ENCODE data around the gene TRIM26.
A peak's percentile ranks its signal among the peaks of the same experiment; 100 is the strongest.

The TRIM26 gene

DNA sequence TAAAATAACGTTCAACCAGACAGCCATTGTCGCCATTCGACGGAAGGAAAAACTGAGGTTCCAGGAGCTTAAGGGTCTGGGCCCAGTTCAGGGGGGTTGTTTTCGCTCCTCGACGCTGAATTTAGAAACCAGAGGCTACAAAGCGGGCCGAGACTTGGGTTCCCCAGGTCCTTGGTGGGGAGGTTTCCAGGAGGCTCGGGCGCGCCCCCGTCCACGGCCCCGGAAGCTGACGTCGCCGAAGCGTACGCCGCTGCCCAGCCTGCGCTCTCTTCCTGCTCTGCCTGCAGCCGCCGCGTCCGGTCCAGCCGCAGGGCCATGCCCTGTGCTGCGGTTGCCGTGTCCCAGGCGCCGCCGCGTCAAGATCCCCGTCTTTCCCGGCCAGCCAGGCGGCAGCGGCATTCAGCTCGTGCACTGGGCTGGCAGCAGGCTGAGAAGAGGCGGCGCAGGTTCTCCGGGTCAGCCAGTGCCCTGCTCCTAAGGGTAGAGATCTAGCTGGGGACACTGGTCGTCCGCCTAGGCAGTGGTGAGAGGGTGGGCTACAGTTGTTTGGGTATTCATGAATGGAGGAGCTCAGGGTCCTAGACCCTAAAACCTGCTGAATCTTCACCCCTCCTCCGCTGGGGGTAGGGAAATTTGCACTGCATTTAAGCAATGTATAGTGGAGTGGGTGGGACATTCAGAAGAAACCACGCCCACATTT is 901 bp upstream of the TRIM26 start:
- Histone ChIP-seq H3K4me3 (ENCODE audit: insufficient read depth, low read length, poor library complexity, severe bottlenecking) (peak overlapping the region; percentile 58), H3K9me2 (replicated peaks; ENCODE audit: insufficient read depth, low read length) (no peaks in the 10 kb centered on the region), H3K36me3 (ENCODE audit: low read length) (no peaks in the 10 kb centered on the region), H3K4me2 (ENCODE audit: low read depth, low read length, poor library complexity, severe bottlenecking) (peak overlapping the region; percentile 79), H3K79me2 (ENCODE audit: insufficient read depth, low read length) (peaks cover 40% of the 10 kb centered on the region), H3K27me3 (ENCODE audit: low read length) (no peaks in the 10 kb centered on the region), H3K9ac (ENCODE audit: low read length) (peak overlapping the region; percentile 93), H3K27ac (ENCODE audit: low read depth, low read length) (peak overlapping the region; percentile 86), H3F3A (ENCODE audit: insufficient read depth) (peaks cover 17% of the 10 kb centered on the region), H2AFZ (ENCODE audit: low read depth, low read length, severe bottlenecking) (peak overlapping the region; percentile 84), H3K9me3 (ENCODE audit: insufficient read depth, low read length) (no peaks in the 10 kb centered on the region), H4K20me1 (ENCODE audit: low read depth, low read length) (peaks cover 22% of the 10 kb centered on the region)
- TF ChIP-seq, protein P1, sequence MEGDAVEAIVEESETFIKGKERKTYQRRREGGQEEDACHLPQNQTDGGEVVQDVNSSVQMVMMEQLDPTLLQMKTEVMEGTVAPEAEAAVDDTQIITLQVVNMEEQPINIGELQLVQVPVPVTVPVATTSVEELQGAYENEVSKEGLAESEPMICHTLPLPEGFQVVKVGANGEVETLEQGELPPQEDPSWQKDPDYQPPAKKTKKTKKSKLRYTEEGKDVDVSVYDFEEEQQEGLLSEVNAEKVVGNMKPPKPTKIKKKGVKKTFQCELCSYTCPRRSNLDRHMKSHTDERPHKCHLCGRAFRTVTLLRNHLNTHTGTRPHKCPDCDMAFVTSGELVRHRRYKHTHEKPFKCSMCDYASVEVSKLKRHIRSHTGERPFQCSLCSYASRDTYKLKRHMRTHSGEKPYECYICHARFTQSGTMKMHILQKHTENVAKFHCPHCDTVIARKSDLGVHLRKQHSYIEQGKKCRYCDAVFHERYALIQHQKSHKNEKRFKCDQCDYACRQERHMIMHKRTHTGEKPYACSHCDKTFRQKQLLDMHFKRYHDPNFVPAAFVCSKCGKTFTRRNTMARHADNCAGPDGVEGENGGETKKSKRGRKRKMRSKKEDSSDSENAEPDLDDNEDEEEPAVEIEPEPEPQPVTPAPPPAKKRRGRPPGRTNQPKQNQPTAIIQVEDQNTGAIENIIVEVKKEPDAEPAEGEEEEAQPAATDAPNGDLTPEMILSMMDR (IDR thresholded peaks at IDR 0.05; ENCODE audit: insufficient read depth, low read length, poor library complexity, severe bottlenecking): no peak
- no peak for TF ChIP-seq EZH2phosphoT487 (conservative IDR thresholded peaks at IDR 0.05; ENCODE audit: low read length)

DNA sequence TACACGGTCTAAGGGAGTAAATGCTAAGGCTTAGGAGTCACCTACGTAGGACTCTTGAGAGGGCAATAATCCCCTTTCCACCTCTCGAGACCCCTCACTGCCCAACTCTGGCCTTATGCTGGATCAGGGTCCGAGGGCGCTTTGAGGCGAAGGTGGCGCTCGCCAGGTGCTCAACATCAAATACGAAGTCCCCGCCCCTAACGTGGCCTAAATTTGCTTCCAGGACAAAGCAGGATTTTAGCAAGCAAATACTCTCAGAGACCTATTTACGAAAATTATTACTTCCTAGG is 406 bp upstream of the TRIM26 start:
- H3K9me2 ChIP-seq (replicated peaks; ENCODE audit: insufficient read depth, low read length): no peaks in the 10 kb centered on the region
- H3K4me2 ChIP-seq (ENCODE audit: low read depth, low read length, poor library complexity, severe bottlenecking): peak overlapping the region; percentile 79
- no peaks in the 10 kb centered on the region for H3K27me3 ChIP-seq (ENCODE audit: low read length)
- peak overlapping the region; percentile 86 for H3K27ac ChIP-seq (ENCODE audit: low read depth, low read length)
- no peaks in the 10 kb centered on the region for H3K36me3 ChIP-seq (ENCODE audit: low read length)
- H2AFZ ChIP-seq (ENCODE audit: low read depth, low read length, severe bottlenecking): peak overlapping the region; percentile 84
- peaks cover 17% of the 10 kb centered on the region for H3F3A ChIP-seq (ENCODE audit: insufficient read depth)
- peak overlapping the region; percentile 93 for H3K9ac ChIP-seq (ENCODE audit: low read length)
- no peaks in the 10 kb centered on the region for H3K9me3 ChIP-seq (ENCODE audit: insufficient read depth, low read length)
- H4K20me1 ChIP-seq (ENCODE audit: low read depth, low read length): peaks cover 24% of the 10 kb centered on the region
- no peak for TF ChIP-seq EZH2phosphoT487 (conservative IDR thresholded peaks at IDR 0.05; ENCODE audit: low read length)
- TF ChIP-seq, protein P1 (IDR thresholded peaks at IDR 0.05; ENCODE audit: insufficient read depth, low read length, poor library complexity, severe bottlenecking): no peak
- H3K79me2 ChIP-seq (ENCODE audit: insufficient read depth, low read length): peaks cover 45% of the 10 kb centered on the region
- H3K4me3 ChIP-seq (ENCODE audit: insufficient read depth, low read length, poor library complexity, severe bottlenecking): peak overlapping the region; percentile 58

DNA sequence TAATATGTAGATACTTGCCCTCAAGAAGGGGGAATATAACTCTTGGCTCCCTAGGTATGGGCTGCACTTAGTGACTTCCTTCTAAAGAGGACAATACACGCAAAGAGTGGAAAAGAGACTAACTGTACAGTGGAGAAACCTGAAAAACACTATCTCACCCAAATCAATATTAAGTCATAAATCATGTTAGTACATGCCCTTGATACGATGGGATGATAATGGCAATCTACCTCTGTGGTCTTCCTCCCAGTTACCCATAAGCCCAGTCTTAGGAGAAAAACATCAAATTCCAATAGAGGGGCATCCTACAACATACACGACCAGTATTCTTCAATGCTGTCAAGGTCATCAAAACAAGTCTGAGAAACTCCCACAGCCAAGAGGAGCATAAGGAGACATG is 1.3 kb downstream of the TRIM26 start:
- Histone ChIP-seq H3K27ac (ENCODE audit: low read depth, low read length) (no peak overlapping the region), H3K9me3 (ENCODE audit: insufficient read depth, low read length) (no peaks in the 10 kb centered on the region), H3K79me2 (ENCODE audit: insufficient read depth, low read length) (peaks cover 62% of the 10 kb centered on the region), H3K4me2 (ENCODE audit: low read depth, low read length, poor library complexity, severe bottlenecking) (peak overlapping the region; percentile 79), H3F3A (ENCODE audit: insufficient read depth) (peaks cover 17% of the 10 kb centered on the region), H2AFZ (ENCODE audit: low read depth, low read length, severe bottlenecking) (no peak overlapping the region), H3K4me3 (ENCODE audit: insufficient read depth, low read length, poor library complexity, severe bottlenecking) (peak overlapping the region; percentile 95), H4K20me1 (ENCODE audit: low read depth, low read length) (peaks cover 31% of the 10 kb centered on the region), H3K27me3 (ENCODE audit: low read length) (no peaks in the 10 kb centered on the region), H3K36me3 (ENCODE audit: low read length) (no peaks in the 10 kb centered on the region), H3K9ac (ENCODE audit: low read length) (peak overlapping the region; percentile 93), H3K9me2 (replicated peaks; ENCODE audit: insufficient read depth, low read length) (no peaks in the 10 kb centered on the region)
- TF ChIP-seq, protein P1 (IDR thresholded peaks at IDR 0.05; ENCODE audit: insufficient read depth, low read length, poor library complexity, severe bottlenecking): no peak
- no peak for TF ChIP-seq EZH2phosphoT487 (conservative IDR thresholded peaks at IDR 0.05; ENCODE audit: low read length)

All from SU-DHL-6 (cell line).